ENCODE results near the gene RNASE8. TPM values are rescaled to one million over a fixed set of nuclear protein-coding genes. Genes with fewer than 3 reads are reported as not detected.
A peak's percentile ranks its signal among the peaks of the same experiment; 100 is the strongest.

RNASE8 gene
- total RNA-seq, 1 donor from 2014 or later = not detected

GRCh38 chr14:21070610-21071224 is 13.1 kb downstream of the RNASE8 start:
- H3K27ac Mint-ChIP-seq = peak overlapping the region; percentile 93
- H3K27me3 Mint-ChIP-seq (ENCODE audit: low read depth) = peaks cover 7% of the 10 kb centered on the region
- TF ChIP-seq CTCF (IDR thresholded peaks at IDR 0.05; ENCODE audit: unreplicated experiment) = no peak
- peak in 1 of 2 experiments; percentile 49 for DNase-seq (ENCODE audit: low spot score in 2 of 2, unreplicated experiment in 2 of 2)
- H3K36me3 Mint-ChIP-seq = peaks cover 8% of the 10 kb centered on the region
- peak overlapping the region; percentile 87 for H3K4me3 Mint-ChIP-seq
- no peaks in the 10 kb centered on the region for H3K9me3 Mint-ChIP-seq
- peaks cover 31% of the 10 kb centered on the region for H3K4me1 Mint-ChIP-seq

- H3K4me1 Mint-ChIP-seq = peaks cover 31% of the 10 kb centered on the region
- H3K4me3 Mint-ChIP-seq = peak overlapping the region; percentile 87
- H3K27me3 Mint-ChIP-seq (ENCODE audit: low read depth) = peaks cover 7% of the 10 kb centered on the region
- DNase-seq (ENCODE audit: low spot score in 2 of 2, unreplicated experiment in 2 of 2) = peak; percentile 75 to 81
- H3K27ac Mint-ChIP-seq = peak overlapping the region; percentile 93
- H3K36me3 Mint-ChIP-seq = peaks cover 15% of the 10 kb centered on the region
- no peak for TF ChIP-seq CTCF (IDR thresholded peaks at IDR 0.05; ENCODE audit: unreplicated experiment)
- H3K9me3 Mint-ChIP-seq = no peaks in the 10 kb centered on the region
Observed at GRCh38 chr14:21071225-21072030, 13.8 kb downstream of the RNASE8 start.

DNA sequence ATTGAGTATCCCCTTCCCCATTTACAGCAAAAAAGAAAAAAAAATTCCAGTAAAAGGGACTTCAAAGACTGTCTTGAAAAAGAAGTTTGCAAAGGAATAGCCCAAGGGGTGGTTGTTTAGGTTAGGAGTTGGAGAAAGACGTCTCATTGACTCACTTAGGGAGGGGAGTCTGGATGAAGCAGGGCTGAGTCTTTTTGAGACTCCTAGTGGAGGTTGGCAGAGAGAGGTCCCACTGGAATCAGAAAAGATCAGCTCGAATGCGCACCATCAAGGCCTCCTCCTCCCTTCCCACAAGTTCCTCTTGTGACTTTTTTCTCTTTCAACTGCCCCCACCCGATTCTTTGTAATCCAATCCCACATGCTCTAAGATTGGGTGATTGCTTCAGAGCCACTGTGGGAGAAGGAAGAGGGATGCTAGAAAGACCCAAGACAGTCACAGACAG is 14.4 kb downstream of the RNASE8 start:
- Mint-ChIP-seq H3K27me3 (ENCODE audit: low read depth) (peaks cover 7% of the 10 kb centered on the region), H3K36me3 (peaks cover 19% of the 10 kb centered on the region), H3K4me3 (peak overlapping the region; percentile 87), H3K27ac (peak overlapping the region; percentile 93), H3K4me1 (peaks cover 31% of the 10 kb centered on the region), H3K9me3 (no peaks in the 10 kb centered on the region)
- TF ChIP-seq CTCF (IDR thresholded peaks at IDR 0.05; ENCODE audit: unreplicated experiment) = no peak
- DNase-seq (ENCODE audit: low spot score in 2 of 2, unreplicated experiment in 2 of 2) = no peak

DNA sequence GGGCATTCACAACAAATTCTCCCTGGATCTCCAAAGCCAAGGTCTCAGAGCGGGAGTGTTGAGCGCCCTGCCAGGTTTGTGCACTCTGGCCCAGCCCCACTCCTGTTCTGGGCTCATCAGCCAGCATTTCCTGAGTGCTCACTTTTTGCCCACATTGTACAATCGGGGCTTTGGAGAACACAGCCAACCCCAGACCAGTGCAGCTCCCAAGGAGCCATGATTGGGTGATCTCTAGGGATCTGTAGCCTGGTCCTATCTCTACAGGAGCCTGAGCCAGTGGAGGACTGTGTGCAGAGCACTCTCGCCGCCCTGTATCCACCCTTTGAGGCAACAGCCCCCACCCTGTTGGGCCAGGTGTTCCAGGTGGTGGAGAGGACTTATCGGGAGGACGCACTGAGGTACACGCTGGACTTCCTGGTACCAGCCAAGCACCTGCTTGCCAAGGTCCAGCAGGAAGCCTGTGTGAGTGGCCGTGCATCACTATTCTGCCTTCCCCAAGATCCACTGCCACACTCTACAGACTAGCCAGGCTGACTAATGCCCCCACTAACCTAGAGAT is 15.2 kb downstream of the RNASE8 start:
- DNase-seq (ENCODE audit: low spot score in 2 of 2, unreplicated experiment in 2 of 2) = no peak
- Mint-ChIP-seq H3K36me3 (peaks cover 26% of the 10 kb centered on the region), H3K4me3 (peak overlapping the region; percentile 87), H3K9me3 (no peaks in the 10 kb centered on the region), H3K4me1 (peaks cover 31% of the 10 kb centered on the region), H3K27ac (peak overlapping the region; percentile 93), H3K27me3 (ENCODE audit: low read depth) (peaks cover 7% of the 10 kb centered on the region)
- no peak for TF ChIP-seq CTCF (IDR thresholded peaks at IDR 0.05; ENCODE audit: unreplicated experiment)

GRCh38 chr14:21073921-21074320 is 16.3 kb downstream of the RNASE8 start:
- H3K36me3 Mint-ChIP-seq = peaks cover 26% of the 10 kb centered on the region
- H3K27ac Mint-ChIP-seq = no peak overlapping the region
- H3K9me3 Mint-ChIP-seq = no peaks in the 10 kb centered on the region
- H3K4me3 Mint-ChIP-seq = no peak overlapping the region
- peaks cover 24% of the 10 kb centered on the region for H3K4me1 Mint-ChIP-seq
- TF ChIP-seq CTCF (IDR thresholded peaks at IDR 0.05; ENCODE audit: unreplicated experiment) = no peak
- no peak for DNase-seq (ENCODE audit: low spot score in 2 of 2, unreplicated experiment in 2 of 2)
- H3K27me3 Mint-ChIP-seq (ENCODE audit: low read depth) = peaks cover 2% of the 10 kb centered on the region

Measured in mesothelial cell of epicardium (in vitro differentiated cells).